GM19351 (cell line): Measurements from ENCODE around the gene ANKRD34A.

Experiments
- ATAC-seq: cut with Tn5 transposase; IDR thresholded peaks from one replicate; pipeline ENCODE4 v1.9.1; 2021; ENCODE audit warnings: mild to moderate bottlenecking, moderate library complexity; ENCODE audit not compliant: unreplicated experiment

The ANKRD34A gene

DNA sequence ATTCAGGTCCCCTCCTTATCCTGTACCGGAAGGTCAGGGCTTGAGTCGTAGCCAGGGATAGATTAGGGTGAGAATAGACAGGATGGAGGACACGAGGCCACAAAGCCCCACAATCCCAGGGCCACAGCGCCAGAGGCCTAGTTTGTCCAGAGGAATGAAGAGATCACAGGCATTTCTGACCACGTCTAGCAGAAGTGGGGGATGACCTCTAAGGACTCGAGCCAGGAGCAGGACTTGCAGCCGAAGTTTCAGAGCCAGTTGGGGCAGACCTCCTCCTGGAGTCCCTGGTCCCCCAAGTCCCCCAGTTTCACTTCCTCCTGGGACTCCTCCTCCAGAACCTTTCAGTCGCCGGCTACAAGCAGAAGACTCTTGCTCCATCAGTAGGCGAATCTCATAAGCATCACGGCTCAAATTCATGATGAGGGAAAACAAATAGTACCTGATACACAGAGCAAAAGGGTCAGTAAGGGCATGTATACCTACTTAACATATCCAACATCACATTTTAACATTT is 52.2 kb downstream of the ANKRD34A start:
- no peak for ATAC-seq
